Activated T-helper 1 cell treated with anti-CD3 and anti-CD28 coated beads, Interleukin-12 subunit alpha, Interleukin-12 subunit beta, Interleukin-2, Interleukin-4 antibody, amounts not matched to agents 30 ng/mL and 10 ng/mL and 1 ng/mL, durations not matched to agents 14 hours and 24 hours and 36 hours (primary cell): ENCODE results near the gene GHITM. TPM values are rescaled to one million over a fixed set of nuclear protein-coding genes. Genes with fewer than 3 reads are reported as not detected.
A peak's percentile ranks its signal among the peaks of the same experiment; 100 is the strongest.

Source experiments
- DNase-seq: peaks from one replicate; pipeline ENCODE4 v3.0.0; 2021; ENCODE audit warnings: low spot score
- H3K27ac Mint-ChIP-seq: one replicate; pipeline ENCODE4 v1.8.0; 2021; ENCODE audit warnings: mild to moderate bottlenecking, mixed read lengths
- H3K27me3 Mint-ChIP-seq: one replicate; pipeline ENCODE4 v1.8.0; 2022; ENCODE audit warnings: mild to moderate bottlenecking, moderate library complexity, mixed read lengths; ENCODE audit not compliant: insufficient read depth
- H3K36me3 Mint-ChIP-seq: one replicate; pipeline ENCODE4 v1.8.0; 2021; ENCODE audit warnings: low read depth, mixed read lengths
- H3K4me1 Mint-ChIP-seq: one replicate; pipeline ENCODE4 v1.8.0; 2021; ENCODE audit warnings: low read depth, mixed read lengths
- H3K4me3 Mint-ChIP-seq: one replicate; pipeline ENCODE4 v1.8.0; 2021; ENCODE audit warnings: mild to moderate bottlenecking, moderate library complexity, mixed read lengths
- H3K9me3 Mint-ChIP-seq: one replicate; pipeline ENCODE4 v1.8.0; 2021; ENCODE audit warnings: mixed read lengths
- intact Hi-C: fragments of 100-400 bp; cut with micrococcal nuclease; formaldehyde crosslinking; loops from one replicate; pipeline ENCODE4 v1.15.1; 2024
- total RNA-seq: library from RNA; stranded (reverse); gene quantifications from 2 replicates; pipeline ENCODE4 v1.2.3, GENCODE V29; 2022

Gene GHITM
- total RNA-seq, 1 donor from 2014 or later: 140 TPM

GRCh38 chr10:84185526-84186175 is 46.3 kb downstream of the GHITM start:
- Mint-ChIP-seq H3K4me1 (peaks cover 5% of the 10 kb centered on the region), H3K9me3 (no peaks in the 10 kb centered on the region), H3K4me3 (no peak overlapping the region), H3K27me3 (no peaks in the 10 kb centered on the region), H3K27ac (no peak overlapping the region), H3K36me3 (no peaks in the 10 kb centered on the region)
- intact Hi-C loops: no loop called here
- DNase-seq: no peak

- no peaks in the 10 kb centered on the region for H3K36me3 Mint-ChIP-seq
- peaks cover 15% of the 10 kb centered on the region for H3K4me1 Mint-ChIP-seq
- H3K27ac Mint-ChIP-seq: no peak overlapping the region
- no peaks in the 10 kb centered on the region for H3K9me3 Mint-ChIP-seq
- intact Hi-C loops: no loop called here
- DNase-seq: no peak
- H3K4me3 Mint-ChIP-seq: no peak overlapping the region
- H3K27me3 Mint-ChIP-seq: peaks cover 19% of the 10 kb centered on the region
Measured at GRCh38 chr10:84188815-84189214, 49.5 kb downstream of the GHITM start.

GRCh38 chr10:84190621-84191020 is 51.3 kb downstream of the GHITM start:
- peaks cover 10% of the 10 kb centered on the region for H3K4me1 Mint-ChIP-seq
- no peak for DNase-seq
- intact Hi-C loops: loop anchor here (5.0 kb wide), 1 partner anchor 33 kb away; no protein-coding TSS in a partner anchor
- H3K9me3 Mint-ChIP-seq: no peaks in the 10 kb centered on the region
- H3K36me3 Mint-ChIP-seq: no peaks in the 10 kb centered on the region
- H3K4me3 Mint-ChIP-seq: no peak overlapping the region
- no peak overlapping the region for H3K27ac Mint-ChIP-seq
- H3K27me3 Mint-ChIP-seq: peaks cover 25% of the 10 kb centered on the region

- H3K4me3 Mint-ChIP-seq: no peak overlapping the region
- H3K4me1 Mint-ChIP-seq: peaks cover 10% of the 10 kb centered on the region
- no peak overlapping the region for H3K27ac Mint-ChIP-seq
- H3K27me3 Mint-ChIP-seq: peaks cover 29% of the 10 kb centered on the region
- DNase-seq: no peak
- no peaks in the 10 kb centered on the region for H3K9me3 Mint-ChIP-seq
- intact Hi-C loops: loop anchor here (5.0 kb wide), 1 partner anchor 34 kb away; no protein-coding TSS in a partner anchor
- H3K36me3 Mint-ChIP-seq: no peaks in the 10 kb centered on the region
Measured at GRCh38 chr10:84191106-84191505, 51.8 kb downstream of the GHITM start.

- Mint-ChIP-seq H3K4me1 (peaks cover 10% of the 10 kb centered on the region), H3K27me3 (peaks cover 41% of the 10 kb centered on the region), H3K4me3 (no peak overlapping the region), H3K27ac (no peak overlapping the region), H3K36me3 (no peaks in the 10 kb centered on the region), H3K9me3 (no peaks in the 10 kb centered on the region)
- intact Hi-C loops: loop anchor here (5.0 kb wide), 1 partner anchor 36 kb away; no protein-coding TSS in a partner anchor
- no peak for DNase-seq
Measured at GRCh38 chr10:84193327-84193726, 54.0 kb downstream of the GHITM start.

- no peaks in the 10 kb centered on the region for H3K36me3 Mint-ChIP-seq
- no peak overlapping the region for H3K4me3 Mint-ChIP-seq
- no peaks in the 10 kb centered on the region for H3K9me3 Mint-ChIP-seq
- intact Hi-C loops: loop anchor here (5.0 kb wide), 1 partner anchor 37 kb away; no protein-coding TSS in a partner anchor
- DNase-seq: no peak
- no peak overlapping the region for H3K27ac Mint-ChIP-seq
- peaks cover 42% of the 10 kb centered on the region for H3K27me3 Mint-ChIP-seq
- peaks cover 10% of the 10 kb centered on the region for H3K4me1 Mint-ChIP-seq
Measured at GRCh38 chr10:84193846-84194423, 54.6 kb downstream of the GHITM start.

- H3K9me3 Mint-ChIP-seq: no peaks in the 10 kb centered on the region
- DNase-seq: no peak
- peaks cover 10% of the 10 kb centered on the region for H3K4me1 Mint-ChIP-seq
- peaks cover 42% of the 10 kb centered on the region for H3K27me3 Mint-ChIP-seq
- intact Hi-C loops: loop anchor here (5.0 kb wide), 1 partner anchor 37 kb away; no protein-coding TSS in a partner anchor
- peak within 1 kb of the TSS; percentile 47 for H3K4me3 Mint-ChIP-seq
- H3K27ac Mint-ChIP-seq: no peak within 1 kb of the TSS
- H3K36me3 Mint-ChIP-seq: no peaks in the 10 kb centered on the region
Measured at GRCh38 chr10:84194424-84195043, 55.2 kb downstream of the GHITM start, which contains the start of gene CDHR1. Gene CDHR1 (plus strand): TSS chr10:84194537. CDS start chr10:84194761, 224 bp downstream.

- no peaks in the 10 kb centered on the region for H3K9me3 Mint-ChIP-seq
- H3K27ac Mint-ChIP-seq: no peak overlapping the region
- peak overlapping the region; percentile 47 for H3K4me3 Mint-ChIP-seq
Measured at GRCh38 chr10:84195044-84195830, 55.9 kb downstream of the GHITM start.

GRCh38 chr10:84196083-84196482 is 56.8 kb downstream of the GHITM start:
- H3K36me3 Mint-ChIP-seq: no peaks in the 10 kb centered on the region
- no peak for DNase-seq
- intact Hi-C loops: no loop called here
- H3K4me3 Mint-ChIP-seq: no peak overlapping the region
- peaks cover 6% of the 10 kb centered on the region for H3K4me1 Mint-ChIP-seq
- H3K27me3 Mint-ChIP-seq: peaks cover 48% of the 10 kb centered on the region
- H3K9me3 Mint-ChIP-seq: no peaks in the 10 kb centered on the region
- no peak overlapping the region for H3K27ac Mint-ChIP-seq

More at GRCh38 chr10:84195044-84195830, 55.9 kb downstream of the GHITM start:
- H3K36me3 Mint-ChIP-seq: no peaks in the 10 kb centered on the region
- H3K4me1 Mint-ChIP-seq: peaks cover 10% of the 10 kb centered on the region
- intact Hi-C loops: no loop called here
- H3K27me3 Mint-ChIP-seq: peaks cover 44% of the 10 kb centered on the region
- no peak for DNase-seq

GRCh38 chr10:84196941-84197340 is 57.6 kb downstream of the GHITM start:
- H3K9me3 Mint-ChIP-seq: no peaks in the 10 kb centered on the region
- DNase-seq: no peak
- H3K27me3 Mint-ChIP-seq: peaks cover 43% of the 10 kb centered on the region
- no peaks in the 10 kb centered on the region for H3K36me3 Mint-ChIP-seq
- H3K4me1 Mint-ChIP-seq: no peaks in the 10 kb centered on the region
- intact Hi-C loops: no loop called here
- no peak overlapping the region for H3K27ac Mint-ChIP-seq
- no peak overlapping the region for H3K4me3 Mint-ChIP-seq

- Mint-ChIP-seq H3K4me3 (no peak overlapping the region), H3K27ac (no peak overlapping the region), H3K4me1 (no peaks in the 10 kb centered on the region), H3K27me3 (peaks cover 39% of the 10 kb centered on the region), H3K36me3 (no peaks in the 10 kb centered on the region), H3K9me3 (no peaks in the 10 kb centered on the region)
- intact Hi-C loops: no loop called here
- no peak for DNase-seq
Measured at GRCh38 chr10:84197643-84198042, 58.3 kb downstream of the GHITM start.

- Mint-ChIP-seq H3K4me3 (no peak overlapping the region), H3K27ac (no peak overlapping the region), H3K9me3 (no peaks in the 10 kb centered on the region), H3K4me1 (no peaks in the 10 kb centered on the region), H3K36me3 (no peaks in the 10 kb centered on the region), H3K27me3 (peaks cover 35% of the 10 kb centered on the region)
- DNase-seq: no peak
- intact Hi-C loops: no loop called here
Measured at GRCh38 chr10:84198206-84198915, 59.1 kb downstream of the GHITM start.
